T-helper 1 cell treated with Interleukin-12 subunit alpha and Interleukin-12 subunit beta and Interleukin-4 antibody, amounts not matched to agents 30 ng/mL and 1 ng/mL, for 36 hours (primary cell): Measurements from ENCODE around the gene GRK5. TPM values are rescaled to one million over a fixed set of nuclear protein-coding genes. Genes with fewer than 3 reads are reported as not detected.

Experiments
- intact Hi-C: fragments of 100-400 bp; cut with micrococcal nuclease; formaldehyde crosslinking; loops from one replicate; pipeline ENCODE4 v1.15.1; 2024
- total RNA-seq: library from RNA; stranded (reverse); gene quantifications from 2 replicates; pipeline ENCODE4 v1.2.3, GENCODE V29; 2022

Gene GRK5
- total RNA-seq, 1 donor from 2014 or later: 50.1 TPM

- intact Hi-C loops: no loop called here
These were observed 104.9 kb downstream of the GRK5 start for GRCh38 chr10:119312241-119312640.

DNA sequence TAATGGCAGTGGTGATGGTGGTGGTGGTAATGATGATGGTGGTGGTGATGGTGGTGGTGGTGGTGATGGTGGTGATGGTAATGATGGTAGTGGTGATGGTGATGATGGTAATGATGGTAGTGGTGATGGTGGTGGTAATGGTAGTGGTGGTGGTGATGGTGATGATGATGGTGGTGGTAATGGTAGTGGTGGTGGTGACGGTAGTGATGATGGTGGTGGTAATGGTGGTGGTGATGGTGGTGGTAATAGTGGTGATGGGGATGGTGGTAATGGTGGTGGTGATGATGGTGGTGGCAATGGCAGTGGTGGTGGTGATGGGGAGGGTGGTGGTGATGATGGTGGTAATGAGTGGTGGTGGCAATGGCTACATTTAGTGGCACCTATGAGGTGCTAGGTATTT lies 105.7 kb downstream of the GRK5 start:
- intact Hi-C loops: no loop called here

DNA sequence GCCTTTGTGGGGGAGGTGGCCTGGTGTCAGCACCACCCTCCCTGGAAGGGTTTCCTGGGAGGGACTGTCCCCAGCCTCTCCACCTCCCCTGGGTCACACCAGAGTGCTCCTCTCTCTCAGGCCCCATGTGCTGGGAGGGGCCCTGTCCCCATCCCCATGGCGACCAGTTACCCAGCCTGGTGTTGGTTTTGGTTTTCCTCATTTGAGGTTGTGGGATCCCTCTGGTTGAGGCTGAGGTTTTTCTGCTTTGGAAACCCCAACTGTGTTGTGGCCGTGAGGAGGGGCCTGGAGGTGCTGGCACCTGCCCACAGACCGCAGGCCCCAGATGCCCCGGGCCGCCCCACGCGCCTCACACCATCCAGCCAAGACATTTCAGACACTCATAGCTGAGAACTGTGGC lies 106.3 kb downstream of the GRK5 start:
- intact Hi-C loops: loop anchor here (2.0 kb wide), 2 partner anchors 13 to 103 kb away; no protein-coding TSS in a partner anchor

DNA sequence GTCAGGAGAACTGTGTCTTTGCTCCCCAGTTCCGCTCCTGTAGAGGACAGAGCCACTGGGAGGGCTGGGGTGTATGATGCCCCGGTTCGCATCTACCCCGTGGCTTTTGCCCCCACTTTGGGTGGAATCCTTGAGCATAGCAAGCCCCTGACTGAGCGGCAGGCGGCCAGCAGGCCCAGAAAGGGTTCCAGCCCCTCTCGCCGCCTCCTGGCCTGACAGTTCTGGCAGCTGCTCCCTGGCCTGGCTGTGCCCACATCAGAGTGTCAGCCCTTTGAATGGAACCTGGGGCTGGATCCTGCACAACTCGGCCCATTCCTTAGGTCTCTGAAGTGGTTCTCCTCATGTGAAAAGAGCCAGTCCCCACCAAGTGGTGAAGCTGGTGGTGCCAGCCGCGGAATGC lies 106.7 kb downstream of the GRK5 start:
- intact Hi-C loops: loop anchor here (2.0 kb wide), 2 partner anchors 13 to 103 kb away; no protein-coding TSS in a partner anchor

DNA sequence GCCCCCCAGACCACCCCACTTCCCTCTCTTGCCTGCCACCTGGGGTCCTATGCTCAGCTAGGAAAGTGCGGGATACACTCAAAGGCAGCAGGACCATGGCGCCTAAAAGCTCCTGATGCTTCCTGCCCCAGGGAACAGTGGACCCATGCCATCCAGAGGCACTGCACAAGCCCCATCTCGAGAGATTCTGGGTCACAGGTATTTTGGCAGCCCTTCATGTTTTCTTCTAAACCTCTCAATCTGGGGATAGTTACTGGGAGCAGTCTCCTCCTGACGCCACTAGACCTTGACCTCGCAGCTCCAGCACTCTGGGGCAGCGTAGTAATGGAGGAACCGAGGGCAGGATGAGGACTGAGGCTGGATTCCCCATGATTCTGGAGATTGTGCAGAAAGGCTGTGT lies 107.1 kb downstream of the GRK5 start:
- intact Hi-C loops: loop anchor here (2.0 kb wide), 2 partner anchors 14 to 102 kb away; no protein-coding TSS in a partner anchor

GRCh38 chr10:119315128-119316001 lies 108.0 kb downstream of the GRK5 start:
- intact Hi-C loops: loop anchor here (1.0 to 2.0 kb wide), 4 partner anchors 9 to 103 kb away; no protein-coding TSS in a partner anchor

DNA sequence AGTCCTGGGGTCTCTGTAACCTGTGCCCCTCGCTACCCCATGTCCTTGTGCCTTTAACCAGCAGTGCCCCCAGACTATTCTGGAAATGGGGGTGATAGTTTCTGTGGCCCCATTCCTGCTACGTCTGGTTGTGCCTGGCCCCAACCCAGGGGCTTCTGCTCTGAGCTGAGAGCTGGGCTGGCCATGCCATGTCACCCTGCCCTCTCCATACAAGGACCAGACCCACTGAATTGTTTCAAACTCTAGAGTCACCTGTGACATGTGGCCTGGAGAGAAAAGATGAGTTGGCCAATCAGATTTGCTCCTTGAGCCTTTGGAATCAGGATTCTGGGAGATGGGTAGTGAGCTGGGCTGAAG lies 108.6 kb downstream of the GRK5 start:
- intact Hi-C loops: no loop called here

- intact Hi-C loops: no loop called here
These were observed 109.3 kb downstream of the GRK5 start for GRCh38 chr10:119316729-119317097.

GRCh38 chr10:119318411-119319160 lies 111.2 kb downstream of the GRK5 start:
- intact Hi-C loops: no loop called here

DNA sequence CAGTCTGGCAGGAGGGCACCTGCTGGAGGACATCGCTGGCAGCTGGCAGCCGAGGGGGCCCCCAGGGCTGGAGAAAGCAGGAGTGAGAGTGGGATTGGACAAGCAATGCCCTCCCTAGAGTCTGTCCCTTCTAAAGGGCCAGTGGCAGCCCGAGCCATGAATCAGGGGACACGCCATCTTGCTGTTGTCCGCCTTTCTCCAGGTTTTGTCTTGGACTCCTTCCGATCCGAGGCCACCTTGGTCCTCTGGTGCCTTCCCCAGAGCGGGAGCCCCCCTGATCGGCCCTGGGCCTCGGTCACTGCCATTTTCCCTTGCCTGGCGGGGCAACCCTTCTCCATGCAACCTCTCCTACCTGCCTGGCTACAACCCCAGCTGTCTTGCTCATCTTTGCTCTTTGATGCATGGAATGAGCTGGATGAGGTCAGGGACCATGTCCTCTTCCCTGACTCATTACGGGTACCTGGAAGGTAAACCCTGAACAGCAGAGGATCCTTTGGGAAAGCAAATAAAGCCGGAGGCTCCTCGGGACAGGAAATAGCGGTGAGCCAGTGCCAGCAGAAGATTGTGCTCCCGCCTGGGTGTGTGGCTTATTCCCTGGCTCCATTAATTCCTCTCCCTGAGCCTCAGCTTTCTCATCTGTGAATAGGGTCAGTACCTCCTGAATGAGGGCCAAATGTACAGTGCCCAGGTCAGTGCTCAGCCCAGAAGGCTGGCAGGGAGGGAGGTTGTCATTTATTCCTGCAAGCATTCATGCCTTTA lies 112.0 kb downstream of the GRK5 start:
- intact Hi-C loops: no loop called here

DNA sequence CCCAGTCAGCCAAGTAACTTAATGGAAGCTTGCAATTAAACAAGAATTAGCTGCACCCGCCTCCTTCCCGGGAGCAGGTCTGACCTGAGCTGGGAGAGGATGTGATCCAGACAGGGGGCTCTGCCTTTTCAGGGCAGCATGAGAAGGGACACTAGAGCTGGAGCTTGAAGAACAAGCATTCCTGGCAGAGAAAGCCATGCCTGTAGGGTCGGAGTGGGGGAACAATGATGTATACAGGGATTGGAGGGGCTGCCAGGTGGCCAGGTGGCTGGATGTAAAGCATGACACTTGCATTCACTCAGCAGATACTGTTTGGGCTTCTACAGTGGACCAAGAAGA lies 112.5 kb downstream of the GRK5 start:
- intact Hi-C loops: no loop called here

DNA sequence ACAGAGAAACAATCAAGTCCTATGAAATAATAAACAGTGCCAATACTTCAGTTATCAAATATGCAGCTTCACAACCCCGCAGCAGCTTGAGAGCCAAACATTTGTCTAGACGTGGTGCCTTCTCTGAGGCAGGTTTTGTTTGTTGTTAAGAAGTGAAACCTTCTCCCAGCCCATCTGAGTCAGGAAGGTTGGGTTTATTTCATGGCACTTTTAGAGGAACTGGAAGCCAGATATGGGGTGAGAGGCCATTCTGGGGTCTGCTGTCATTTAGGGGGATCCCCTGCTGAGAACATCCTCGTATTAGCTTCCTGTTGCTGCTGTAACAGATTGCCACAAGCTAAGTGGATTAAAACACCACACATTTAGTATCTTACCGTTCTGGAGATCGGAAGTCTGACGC lies 113.6 kb downstream of the GRK5 start:
- intact Hi-C loops: no loop called here

GRCh38 chr10:119323085-119324016 lies 116.0 kb downstream of the GRK5 start:
- intact Hi-C loops: no loop called here

DNA sequence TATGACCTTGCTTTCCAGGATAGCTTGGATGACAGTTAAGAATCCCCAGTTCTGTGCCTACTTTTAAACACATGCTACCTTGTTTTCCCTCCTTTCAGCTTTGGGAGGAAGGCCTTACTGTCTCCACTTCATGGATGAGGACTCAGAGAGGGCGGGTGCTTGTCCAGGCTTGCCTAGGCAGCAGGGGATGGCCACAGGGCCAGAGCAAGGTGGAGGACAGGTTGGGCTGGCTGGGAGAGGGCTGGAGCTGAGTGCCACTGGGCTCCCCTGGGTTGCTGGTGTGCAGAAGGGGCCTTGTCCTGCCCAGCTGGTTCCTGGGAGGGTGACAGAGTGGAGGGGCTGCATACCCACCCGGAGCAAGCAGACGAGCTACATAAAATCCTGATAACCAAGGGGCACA lies 117.8 kb downstream of the GRK5 start:
- intact Hi-C loops: no loop called here

- intact Hi-C loops: no loop called here
These were observed 118.8 kb downstream of the GRK5 start for GRCh38 chr10:119326167-119326566.

- intact Hi-C loops: no loop called here
These were observed 119.8 kb downstream of the GRK5 start for GRCh38 chr10:119327096-119327745.

DNA sequence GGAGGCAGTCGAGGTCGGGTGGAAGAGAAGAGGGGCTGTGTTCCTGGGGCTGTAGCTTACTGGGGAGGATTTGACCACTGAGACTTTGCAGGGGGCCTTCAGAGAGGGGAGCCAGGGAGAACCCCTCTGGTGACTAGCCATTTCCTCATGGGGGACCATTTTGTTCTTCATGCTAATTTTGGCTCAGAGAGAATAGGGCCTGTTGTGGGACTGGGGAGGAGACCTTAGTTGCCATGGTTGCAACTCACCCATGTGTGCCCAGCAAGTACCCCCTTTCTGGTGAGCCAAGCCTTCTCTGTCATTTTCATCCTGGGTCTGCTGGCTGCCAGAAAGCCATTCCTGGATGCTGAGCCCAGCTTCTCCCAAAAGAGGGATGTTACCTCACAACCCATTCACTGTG lies 120.9 kb downstream of the GRK5 start:
- intact Hi-C loops: no loop called here

DNA sequence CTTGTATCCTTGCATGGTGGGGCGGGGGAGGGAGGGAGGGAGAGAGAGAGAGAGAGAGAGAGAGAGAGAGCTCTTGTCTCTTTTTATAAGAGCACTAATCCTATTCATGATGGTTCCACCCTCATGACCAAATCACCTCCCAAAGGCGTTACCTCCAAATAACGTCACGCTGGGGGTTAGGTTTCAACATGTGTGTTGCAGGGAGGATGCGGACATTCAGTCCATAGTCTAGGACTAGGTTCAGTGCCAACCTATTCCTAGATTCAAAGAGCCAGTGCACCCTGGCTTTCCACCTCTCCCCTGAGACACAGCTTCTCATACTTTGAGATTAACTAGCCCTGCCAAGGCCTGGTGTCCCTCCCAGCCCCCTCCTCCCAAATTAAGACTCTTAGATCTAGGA lies 123.0 kb downstream of the GRK5 start:
- intact Hi-C loops: loop anchor here (5.0 kb wide), 1 partner anchor 87 kb away; no protein-coding TSS in a partner anchor

DNA sequence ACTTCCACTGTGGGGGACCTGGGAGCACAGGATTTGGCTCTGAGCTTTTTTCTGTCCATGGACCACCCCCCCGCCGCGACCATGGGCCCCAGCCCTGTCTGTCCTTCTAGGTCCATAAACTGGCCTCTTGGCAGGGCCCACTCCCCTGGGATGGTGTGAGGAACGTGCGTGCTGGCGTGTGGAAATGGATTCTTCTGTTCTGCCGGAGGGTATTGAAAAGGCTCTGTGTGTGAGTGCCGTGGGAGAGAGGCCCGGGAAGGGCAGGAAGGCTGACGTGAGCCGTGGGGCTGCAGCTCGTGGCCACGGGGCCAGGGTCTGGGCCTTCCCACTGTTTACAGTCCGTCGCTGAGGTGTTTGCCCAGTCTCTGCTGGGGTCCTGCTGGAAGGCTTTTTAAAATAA lies 123.7 kb downstream of the GRK5 start:
- intact Hi-C loops: loop anchor here (5.0 kb wide), 1 partner anchor 86 kb away; no protein-coding TSS in a partner anchor
